HG02763 (cell line): ENCODE data around the gene HTT.

Experiments used
- ATAC-seq: cut with Tn5 transposase; IDR thresholded peaks from one replicate; pipeline ENCODE4 v1.9.1; 2021; ENCODE audit warnings: mild to moderate bottlenecking, moderate library complexity; ENCODE audit not compliant: unreplicated experiment

HTT gene

DNA sequence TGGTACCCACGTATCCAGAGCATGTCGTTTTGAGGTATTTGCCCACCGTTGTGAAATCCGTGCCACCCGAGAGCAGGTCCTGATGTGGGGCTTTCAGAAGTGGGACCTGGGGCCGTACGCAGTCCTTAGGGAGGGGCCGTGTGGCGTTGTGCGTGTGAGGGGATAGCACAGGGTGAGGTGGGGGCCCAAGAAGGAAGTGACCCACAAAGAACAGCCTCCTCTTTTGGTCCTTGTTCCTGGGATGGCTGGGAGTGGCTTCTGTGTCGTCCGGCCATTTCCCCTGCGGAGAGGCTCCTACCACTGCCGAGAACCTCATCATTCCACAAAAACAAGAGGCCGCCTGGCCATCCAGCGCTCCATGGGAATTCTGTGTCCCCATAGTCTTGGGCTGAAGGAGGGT lies 157.5 kb downstream of the HTT start:
- ATAC-seq: no peak

- ATAC-seq: no peak
Observed at GRCh38 chr4:3232871-3233271, 158.4 kb downstream of the HTT start.

DNA sequence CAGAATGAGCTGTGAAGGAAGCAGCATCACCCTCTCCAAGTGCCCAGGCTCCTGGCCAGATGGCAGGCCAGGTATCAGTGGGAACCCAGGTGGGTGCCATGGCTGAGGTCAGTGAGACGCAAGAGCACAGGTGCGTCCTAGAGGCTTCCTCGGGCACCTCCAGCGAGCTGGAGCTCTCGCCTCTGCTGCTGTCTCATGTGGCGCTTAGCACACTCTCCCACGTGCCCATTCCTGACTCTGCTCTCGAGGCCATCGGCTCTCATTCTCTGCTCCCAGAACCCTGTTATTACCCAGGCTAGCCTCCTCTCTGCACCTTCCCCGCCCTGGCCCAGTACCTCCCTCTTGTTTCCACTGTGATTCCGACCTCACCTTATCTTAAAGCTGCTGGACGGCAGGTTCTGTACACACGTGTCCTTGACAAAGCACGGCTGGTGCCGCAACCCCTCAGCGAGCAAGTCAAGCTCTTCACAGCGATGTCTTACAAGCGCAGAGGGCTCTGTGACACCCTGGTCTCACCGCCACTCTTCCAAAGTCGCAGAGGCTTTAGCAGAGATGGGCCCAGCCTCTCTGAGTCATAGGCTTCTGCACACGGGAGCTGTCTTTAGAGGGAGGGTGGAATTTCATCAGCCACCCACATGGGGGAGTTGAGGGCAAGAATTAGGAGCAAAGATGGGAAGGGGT lies 159.1 kb downstream of the HTT start:
- ATAC-seq: no peak

- no peak for ATAC-seq
Observed at GRCh38 chr4:3234171-3235029, 159.9 kb downstream of the HTT start.

GRCh38 chr4:3235030-3235345 lies 160.5 kb downstream of the HTT start:
- no peak for ATAC-seq

DNA sequence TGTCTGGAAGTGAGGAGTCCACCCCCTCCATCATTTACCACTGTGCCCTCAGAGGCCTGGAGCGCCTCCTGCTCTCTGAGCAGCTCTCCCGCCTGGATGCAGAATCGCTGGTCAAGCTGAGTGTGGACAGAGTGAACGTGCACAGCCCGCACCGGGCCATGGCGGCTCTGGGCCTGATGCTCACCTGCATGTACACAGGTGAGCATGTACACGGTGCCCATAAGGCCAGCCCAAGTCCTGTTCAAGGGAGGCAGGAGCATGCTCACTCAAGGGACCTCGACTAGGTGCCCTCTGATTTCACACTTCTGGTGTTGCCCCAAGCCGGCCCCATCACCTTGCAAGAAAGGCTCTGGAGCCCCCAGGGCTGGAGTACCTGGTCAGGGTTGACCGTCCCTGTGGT lies 161.1 kb downstream of the HTT start:
- no peak for ATAC-seq

DNA sequence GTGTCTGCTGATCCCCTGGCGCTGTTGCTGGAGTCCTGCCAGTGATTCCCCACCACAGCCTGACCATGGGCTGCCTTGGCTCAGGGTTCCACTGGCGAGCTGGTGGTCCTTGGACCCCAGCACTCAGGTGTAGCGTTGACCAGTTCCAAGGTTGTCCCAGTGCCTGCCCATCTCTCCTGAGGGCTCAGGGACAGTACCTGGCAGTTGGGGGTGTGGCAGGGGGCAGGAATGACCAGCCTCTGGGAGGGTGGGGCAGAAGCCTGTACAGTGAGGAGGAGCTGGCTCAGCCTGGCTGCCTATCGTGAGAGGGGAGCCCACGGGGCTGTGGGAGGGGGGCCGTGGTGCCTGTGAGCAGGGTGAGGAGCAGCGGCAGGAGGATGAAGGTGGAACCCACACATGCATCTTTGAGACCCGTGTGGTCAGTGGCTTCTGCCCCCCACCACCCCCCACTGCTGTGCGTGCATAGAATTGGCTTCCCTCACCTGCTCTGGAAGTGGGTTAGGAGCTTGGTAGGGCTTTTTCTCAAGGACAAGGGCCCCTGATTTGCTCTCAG lies 161.9 kb downstream of the HTT start:
- no peak for ATAC-seq

DNA sequence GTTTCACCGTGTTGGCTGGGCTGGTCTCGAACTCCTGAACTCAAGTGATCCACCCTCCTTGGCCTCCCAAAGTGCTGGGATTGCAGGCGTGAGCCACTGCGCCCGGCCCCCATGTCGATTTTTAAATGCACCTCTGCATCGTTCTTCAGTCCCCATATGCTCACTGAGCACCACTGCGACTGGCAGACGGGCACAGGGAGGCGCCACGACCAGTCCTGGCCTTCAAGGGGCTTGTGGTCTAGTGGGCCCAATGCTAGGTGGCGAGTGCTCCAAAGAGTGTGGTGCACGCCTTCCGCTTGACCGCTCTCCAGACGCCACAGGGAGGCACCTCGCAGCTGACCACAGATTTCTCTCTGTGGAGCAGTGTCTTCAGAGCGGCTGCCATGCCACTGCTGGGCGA lies 162.8 kb downstream of the HTT start:
- no peak for ATAC-seq

- ATAC-seq: no peak
Observed at GRCh38 chr4:3237712-3238560, 163.5 kb downstream of the HTT start.

GRCh38 chr4:3238721-3239120 lies 164.2 kb downstream of the HTT start:
- no peak for ATAC-seq

GRCh38 chr4:3239303-3239702 lies 164.8 kb downstream of the HTT start:
- no peak for ATAC-seq

GRCh38 chr4:3239998-3240920 lies 165.8 kb downstream of the HTT start:
- ATAC-seq: no peak

- ATAC-seq: no peak
Observed at GRCh38 chr4:3240936-3241522, 166.5 kb downstream of the HTT start.

GRCh38 chr4:3241898-3242524 lies 167.5 kb downstream of the HTT start:
- ATAC-seq: no peak

GRCh38 chr4:3243136-3243780 lies 168.8 kb downstream of the HTT start:
- ATAC-seq: no peak

DNA sequence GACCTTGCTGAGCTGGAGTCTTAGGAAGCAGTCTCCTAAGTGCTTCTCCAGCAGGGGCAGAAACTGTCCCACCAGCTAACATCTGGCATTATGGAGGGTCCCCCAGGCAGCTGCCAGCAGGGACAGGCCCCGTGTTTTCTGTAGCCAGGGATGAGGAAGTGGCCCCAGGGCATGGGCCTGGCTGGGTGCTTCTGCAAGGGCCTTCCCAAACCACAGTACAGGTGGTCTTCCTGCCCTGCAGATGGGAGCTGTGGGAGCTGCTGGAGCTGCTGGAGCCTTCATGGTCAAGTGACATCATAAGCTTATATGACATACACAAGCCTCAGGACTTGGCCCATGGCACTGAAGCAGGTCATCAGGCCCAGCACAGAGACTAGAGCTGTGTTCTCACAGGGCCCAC lies 169.5 kb downstream of the HTT start:
- no peak for ATAC-seq

DNA sequence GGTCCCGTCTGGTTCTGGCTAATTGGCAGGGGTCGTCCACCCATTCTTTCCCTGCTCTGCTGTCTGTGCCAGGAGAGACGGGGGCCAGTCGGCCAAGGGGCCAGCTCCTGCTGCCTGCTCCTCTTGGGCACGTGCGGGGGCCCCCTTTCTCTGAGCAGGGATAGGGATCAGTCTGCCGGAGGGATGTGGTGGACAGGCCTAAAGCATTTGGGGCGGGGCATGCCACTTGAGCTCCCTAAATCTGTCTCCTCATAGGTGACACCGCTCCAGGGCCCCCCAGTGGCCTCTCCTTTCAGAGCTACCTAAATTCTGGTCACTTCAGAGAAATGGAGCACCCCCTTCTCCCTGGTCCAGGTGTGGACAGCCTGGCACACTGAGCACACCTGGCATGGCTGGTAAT lies 170.3 kb downstream of the HTT start:
- ATAC-seq: no peak

- ATAC-seq: no peak
Observed at GRCh38 chr4:3245676-3246075, 171.2 kb downstream of the HTT start.
